Astrocyte (in vitro differentiated cells and primary cell): ENCODE measurements around the gene ZYG11B.

Source experiments
- EZH2 ChIP-seq: IDR thresholded peaks from 2 replicates; pipeline ENCODE4 v1.6.1; 2012; ENCODE audit warnings: mild to moderate bottlenecking, low read length, inconsistent platforms; ENCODE audit not compliant: insufficient read depth
- TF ChIP-seq, protein P1 (sequence below): IDR thresholded peaks from 2 replicates; pipeline ENCODE4 v1.5.1; 2011; ENCODE audit warnings: low read depth, mild to moderate bottlenecking, inconsistent platforms, low read length, moderate library complexity; ENCODE audit not compliant: insufficient read depth

DNA sequence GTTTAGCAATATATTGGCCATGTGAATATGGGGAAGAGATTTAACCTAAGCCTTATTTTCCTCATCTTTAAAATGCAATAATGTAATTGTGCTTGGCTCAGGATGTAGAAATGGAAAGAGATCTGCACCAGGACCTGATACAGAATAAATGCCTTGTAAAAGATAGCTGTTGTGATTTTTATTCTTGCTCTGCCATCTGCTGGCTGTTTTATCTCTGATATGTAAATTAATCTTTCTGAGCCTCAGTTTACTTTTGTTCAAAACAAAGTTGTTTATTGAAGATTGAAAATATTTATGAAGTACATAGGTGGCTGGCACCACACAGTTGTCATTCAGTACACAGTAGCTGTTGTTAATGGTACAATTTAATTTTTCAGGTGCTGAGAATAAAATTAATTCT, 21.9 kb downstream of the ZYG11B start:
- TF ChIP-seq, protein P1, sequence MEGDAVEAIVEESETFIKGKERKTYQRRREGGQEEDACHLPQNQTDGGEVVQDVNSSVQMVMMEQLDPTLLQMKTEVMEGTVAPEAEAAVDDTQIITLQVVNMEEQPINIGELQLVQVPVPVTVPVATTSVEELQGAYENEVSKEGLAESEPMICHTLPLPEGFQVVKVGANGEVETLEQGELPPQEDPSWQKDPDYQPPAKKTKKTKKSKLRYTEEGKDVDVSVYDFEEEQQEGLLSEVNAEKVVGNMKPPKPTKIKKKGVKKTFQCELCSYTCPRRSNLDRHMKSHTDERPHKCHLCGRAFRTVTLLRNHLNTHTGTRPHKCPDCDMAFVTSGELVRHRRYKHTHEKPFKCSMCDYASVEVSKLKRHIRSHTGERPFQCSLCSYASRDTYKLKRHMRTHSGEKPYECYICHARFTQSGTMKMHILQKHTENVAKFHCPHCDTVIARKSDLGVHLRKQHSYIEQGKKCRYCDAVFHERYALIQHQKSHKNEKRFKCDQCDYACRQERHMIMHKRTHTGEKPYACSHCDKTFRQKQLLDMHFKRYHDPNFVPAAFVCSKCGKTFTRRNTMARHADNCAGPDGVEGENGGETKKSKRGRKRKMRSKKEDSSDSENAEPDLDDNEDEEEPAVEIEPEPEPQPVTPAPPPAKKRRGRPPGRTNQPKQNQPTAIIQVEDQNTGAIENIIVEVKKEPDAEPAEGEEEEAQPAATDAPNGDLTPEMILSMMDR = peak; percentile 5
- TF ChIP-seq EZH2 = no peak
